Activated CD4-positive, alpha-beta T cell treated with anti-CD3 and anti-CD28 coated beads for 36 hours (primary cell): Measurements from ENCODE around the gene IMPG2. TPM values are rescaled to one million over a fixed set of nuclear protein-coding genes. Genes with fewer than 3 reads are reported as not detected.

ENCODE experiments used
- ATAC-seq: fragments of 200-7000 bp; cut with Tn5 transposase; one replicate; pipeline ENCODE4 v1.10.0; 2021; ENCODE audit warnings: mild to moderate bottlenecking, moderate library complexity
- CTCF ChIA-PET: fragments of 350-600 bp; sonication (Branson Sonifier 250); formaldehyde crosslinking; loops from one replicate; lab custom pipeline; 2021; ENCODE audit warnings: antibody characterized with exemption; lab: Charles Lee
- POLR2A ChIA-PET: fragments of 350-600 bp; sonication (Branson Sonifier 250); formaldehyde crosslinking; loops from one replicate; lab custom pipeline; 2021; ENCODE audit warnings: antibody characterized with exemption, inconsistent platforms; lab: Charles Lee
- DNase-seq: peaks from one replicate; pipeline ENCODE4 v3.0.0-alpha.2; 2020
- H3K27ac Mint-ChIP-seq: one replicate; pipeline ENCODE4 v1.8.0; 2021; ENCODE audit warnings: mixed read lengths
- H3K27me3 Mint-ChIP-seq: one replicate; pipeline ENCODE4 v1.8.0; 2021; ENCODE audit warnings: mixed read lengths
- H3K36me3 Mint-ChIP-seq: one replicate; pipeline ENCODE4 v1.8.0; 2021; ENCODE audit warnings: low read depth, mixed read lengths
- H3K4me1 Mint-ChIP-seq: one replicate; pipeline ENCODE4 v1.8.0; 2021; ENCODE audit warnings: mixed read lengths
- H3K4me3 Mint-ChIP-seq: one replicate; pipeline ENCODE4 v1.8.0; 2021; ENCODE audit warnings: mild to moderate bottlenecking, moderate library complexity, mixed read lengths
- H3K9me3 Mint-ChIP-seq: one replicate; pipeline ENCODE4 v1.8.0; 2021; ENCODE audit warnings: low read depth, mixed read lengths
- intact Hi-C, 2 experiments: fragments of 100-400 bp; cut with DNase I in 1 of 2; cut with micrococcal nuclease in 1 of 2; formaldehyde crosslinking; loops; one replicate each; pipeline versions ENCODE4 v1.14.2 to v1.15.1; 2022 to 2024; cut with DNase I, micrococcal nuclease
- total RNA-seq, 2 experiments: library from RNA; stranded (reverse); gene quantifications; one replicate each; pipeline ENCODE4 v1.2.3, GENCODE V29; 2021

Gene IMPG2
- total RNA-seq, 2 experiments from 2014 or later, result 0.12 to 0.14 TPM

GRCh38 chr3:101235048-101235447, 85.3 kb downstream of the IMPG2 start:
- no peak for ATAC-seq
- H3K36me3 Mint-ChIP-seq, result no peaks in the 10 kb centered on the region
- POLR2A ChIA-PET, result no interaction called here
- H3K27me3 Mint-ChIP-seq, result no peaks in the 10 kb centered on the region
- H3K4me3 Mint-ChIP-seq, result no peak overlapping the region
- DNase-seq, result no peak
- intact Hi-C loops, result no loop called here
- no peaks in the 10 kb centered on the region for H3K4me1 Mint-ChIP-seq
- CTCF ChIA-PET, result interaction anchor here (0.6 kb wide), 1 partner anchor 110 kb away, joined by 3 read pairs; no protein-coding TSS in a partner anchor
- no peaks in the 10 kb centered on the region for H3K9me3 Mint-ChIP-seq
- H3K27ac Mint-ChIP-seq, result no peak overlapping the region

DNA sequence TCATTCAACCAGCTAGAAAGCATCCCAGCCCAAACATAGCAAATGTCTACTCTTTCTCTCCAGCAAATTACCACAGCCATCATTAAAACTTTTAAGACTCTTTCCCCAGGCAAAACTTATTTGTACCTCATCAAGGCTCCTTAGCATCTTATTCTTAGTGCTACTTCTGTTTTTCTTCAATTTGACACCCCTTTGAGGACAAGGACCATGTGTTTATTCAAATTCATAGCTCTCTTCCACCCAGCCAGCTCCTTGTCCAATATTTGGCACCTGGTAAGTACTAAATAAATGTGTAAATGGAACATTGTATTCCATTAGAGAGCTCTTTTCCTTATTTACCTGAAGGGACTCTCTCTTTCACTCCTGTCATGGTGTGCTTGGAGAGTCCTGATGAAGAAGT, 89.8 kb downstream of the IMPG2 start:
- ATAC-seq, result no peak
- DNase-seq, result no peak
- no peak overlapping the region for H3K27ac Mint-ChIP-seq
- H3K4me3 Mint-ChIP-seq, result no peak overlapping the region
- H3K27me3 Mint-ChIP-seq, result no peaks in the 10 kb centered on the region
- H3K36me3 Mint-ChIP-seq, result no peaks in the 10 kb centered on the region
- ChIA-PET POLR2A (no interaction called here), CTCF (interaction anchor here (1.5 kb wide), 1 partner anchor 30 kb away, joined by 3 read pairs; no protein-coding TSS in a partner anchor)
- intact Hi-C loops, result no loop called here
- no peaks in the 10 kb centered on the region for H3K4me1 Mint-ChIP-seq
- H3K9me3 Mint-ChIP-seq, result no peaks in the 10 kb centered on the region

DNA sequence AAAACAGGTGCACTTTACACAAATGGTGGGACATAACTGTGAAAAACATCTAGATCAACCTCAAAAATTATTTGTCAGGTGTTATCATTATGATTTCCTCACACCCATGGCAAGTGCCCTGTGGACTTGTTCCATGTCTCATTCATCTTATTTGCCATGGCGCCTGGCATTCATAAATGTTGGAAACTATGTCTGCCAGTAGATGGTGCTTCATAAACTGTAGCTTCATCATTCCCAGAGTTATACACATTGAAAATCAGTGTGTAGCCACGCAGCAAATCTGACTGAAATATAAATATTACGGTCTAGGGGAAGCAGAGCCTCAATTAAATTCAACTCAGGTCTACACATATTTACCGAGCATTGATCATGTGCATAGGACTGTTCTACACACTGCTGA, 90.7 kb downstream of the IMPG2 start:
- intact Hi-C loops, result loop anchor here in 1 of 2 experiments (10.0 kb wide), 1 partner anchor 405 kb away; no protein-coding TSS in a partner anchor
- H3K4me1 Mint-ChIP-seq, result no peaks in the 10 kb centered on the region

GRCh38 chr3:101228441-101228840, 91.9 kb downstream of the IMPG2 start:
- no peaks in the 10 kb centered on the region for H3K27me3 Mint-ChIP-seq
- POLR2A ChIA-PET, result no interaction called here
- DNase-seq (no peak), ATAC-seq (no peak)
- H3K27ac Mint-ChIP-seq, result no peak overlapping the region
- H3K36me3 Mint-ChIP-seq, result no peaks in the 10 kb centered on the region
- intact Hi-C loops, result loop anchor here in 1 of 2 experiments (10.0 kb wide), 1 partner anchor 406 kb away; no protein-coding TSS in a partner anchor
- H3K4me3 Mint-ChIP-seq, result no peak overlapping the region
- CTCF ChIA-PET, result no interaction called here
- no peaks in the 10 kb centered on the region for H3K4me1 Mint-ChIP-seq
- no peaks in the 10 kb centered on the region for H3K9me3 Mint-ChIP-seq

More for the DNA sequence above, 90.7 kb downstream of the IMPG2 start:
- Mint-ChIP-seq H3K4me3 (no peak overlapping the region), H3K27ac (no peak overlapping the region), H3K9me3 (no peaks in the 10 kb centered on the region), H3K36me3 (no peaks in the 10 kb centered on the region), H3K27me3 (no peaks in the 10 kb centered on the region)
- DNase-seq (no peak), ATAC-seq (no peak)
- CTCF ChIA-PET, result no interaction called here
- POLR2A ChIA-PET, result no interaction called here

GRCh38 chr3:101224739-101225138, 95.6 kb downstream of the IMPG2 start:
- H3K36me3 Mint-ChIP-seq, result no peaks in the 10 kb centered on the region
- ATAC-seq, result no peak

DNA sequence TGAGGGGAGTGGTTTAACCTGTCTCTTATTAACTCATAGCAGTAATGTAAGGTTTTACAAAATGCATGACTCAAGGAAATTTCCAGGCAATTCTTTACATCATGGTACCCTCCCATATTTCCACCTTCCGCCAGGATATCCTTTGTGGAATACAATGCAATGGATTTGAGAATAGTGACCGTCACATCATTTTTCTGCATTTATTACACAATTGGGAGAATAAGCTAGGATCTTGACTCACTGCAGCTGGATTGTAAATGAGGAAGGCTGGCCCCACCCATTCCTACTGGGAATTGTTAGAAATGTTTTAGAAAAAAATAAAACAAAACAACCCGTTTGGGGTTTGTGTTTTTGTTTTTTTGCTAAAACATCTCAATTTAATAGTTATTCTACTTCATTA, 97.4 kb downstream of the IMPG2 start:
- CTCF ChIA-PET, result no interaction called here
- intact Hi-C loops, result loop anchor here (5.0 to 10.0 kb wide), 2 partner anchors 159 to 412 kb away; no protein-coding TSS in a partner anchor

More at GRCh38 chr3:101224739-101225138, 95.6 kb downstream of the IMPG2 start:
- Mint-ChIP-seq H3K27ac (no peak overlapping the region), H3K9me3 (no peaks in the 10 kb centered on the region), H3K27me3 (no peaks in the 10 kb centered on the region), H3K4me3 (no peak overlapping the region), H3K4me1 (peaks cover 11% of the 10 kb centered on the region)
- DNase-seq, result no peak
- CTCF ChIA-PET, result no interaction called here
- POLR2A ChIA-PET, result no interaction called here
- intact Hi-C loops, result loop anchor here (5.0 to 10.0 kb wide), 2 partner anchors 158 to 410 kb away; no protein-coding TSS in a partner anchor

GRCh38 chr3:101219842-101220560, 100.4 kb downstream of the IMPG2 start:
- ATAC-seq, result peak; percentile 71
- Mint-ChIP-seq H3K27ac (peak overlapping the region; percentile 24), H3K9me3 (peaks cover 4% of the 10 kb centered on the region)

More for the DNA sequence above, 97.4 kb downstream of the IMPG2 start:
- Mint-ChIP-seq H3K27ac (no peak overlapping the region), H3K27me3 (no peaks in the 10 kb centered on the region), H3K4me1 (peaks cover 16% of the 10 kb centered on the region), H3K4me3 (no peak overlapping the region), H3K9me3 (peaks cover 4% of the 10 kb centered on the region), H3K36me3 (peaks cover 3% of the 10 kb centered on the region)
- POLR2A ChIA-PET, result no interaction called here
- DNase-seq (no peak), ATAC-seq (no peak)

GRCh38 chr3:101217472-101218245, 102.7 kb downstream of the IMPG2 start:
- CTCF ChIA-PET, result interaction anchor here (0.7 kb wide), 1 partner anchor 9 kb away, joined by 3 read pairs; no protein-coding TSS in a partner anchor
- H3K27ac Mint-ChIP-seq, result peak overlapping the region; percentile 3
- peaks cover 6% of the 10 kb centered on the region for H3K36me3 Mint-ChIP-seq
- no peaks in the 10 kb centered on the region for H3K27me3 Mint-ChIP-seq
- intact Hi-C loops, result no loop called here
- peaks cover 12% of the 10 kb centered on the region for H3K9me3 Mint-ChIP-seq
- POLR2A ChIA-PET, result no interaction called here
- ATAC-seq (peak; percentile 26), DNase-seq (no peak)
- H3K4me3 Mint-ChIP-seq, result no peak overlapping the region
- peaks cover 24% of the 10 kb centered on the region for H3K4me1 Mint-ChIP-seq

More at GRCh38 chr3:101219842-101220560, 100.4 kb downstream of the IMPG2 start:
- Mint-ChIP-seq H3K4me1 (peaks cover 24% of the 10 kb centered on the region), H3K27me3 (no peaks in the 10 kb centered on the region), H3K4me3 (no peak overlapping the region), H3K36me3 (peaks cover 3% of the 10 kb centered on the region)
- CTCF ChIA-PET, result no interaction called here
- no peak for DNase-seq
- POLR2A ChIA-PET, result interaction anchor here (0.5 kb wide), 1 partner anchor 276 kb away, joined by 3 read pairs; no protein-coding TSS in a partner anchor
- intact Hi-C loops, result loop anchor here (1.0 to 10.0 kb wide), 4 partner anchors 48 to 415 kb away; no protein-coding TSS in a partner anchor

- ChIA-PET CTCF (no interaction called here), POLR2A (no interaction called here)
- DNase-seq, result peak; percentile 15
- Mint-ChIP-seq H3K4me1 (peaks cover 24% of the 10 kb centered on the region), H3K36me3 (peaks cover 6% of the 10 kb centered on the region), H3K27me3 (no peaks in the 10 kb centered on the region), H3K27ac (peak overlapping the region; percentile 3), H3K9me3 (peaks cover 12% of the 10 kb centered on the region), H3K4me3 (no peak overlapping the region)
- peak; percentile 56 for ATAC-seq
- intact Hi-C loops, result no loop called here
Measured at GRCh38 chr3:101216710-101217465, 103.5 kb downstream of the IMPG2 start.

DNA sequence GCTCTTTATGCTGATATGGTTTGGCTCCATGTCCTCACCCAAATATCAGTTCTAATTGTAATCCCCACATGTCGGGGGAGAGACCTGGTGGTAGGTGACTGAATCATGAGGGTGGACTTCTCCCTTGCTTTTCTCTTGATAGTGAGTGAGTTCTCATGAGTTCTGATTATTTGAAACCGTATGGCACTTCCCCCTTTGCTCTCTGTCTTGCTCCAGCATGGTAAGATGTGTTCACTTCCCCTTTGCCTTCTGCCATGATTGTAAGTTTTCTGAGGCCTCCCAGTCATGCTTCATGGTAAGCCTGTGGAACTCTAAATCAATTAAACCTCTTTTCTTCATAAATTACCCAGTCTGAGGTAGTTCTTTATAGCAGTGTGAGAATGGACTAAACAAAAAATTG, 107.6 kb downstream of the IMPG2 start:
- ATAC-seq (no peak), DNase-seq (no peak)
- ChIA-PET CTCF (no interaction called here), POLR2A (no interaction called here)
- H3K27ac Mint-ChIP-seq, result no peak overlapping the region
- peaks cover 7% of the 10 kb centered on the region for H3K9me3 Mint-ChIP-seq
- intact Hi-C loops, result no loop called here
- H3K4me1 Mint-ChIP-seq, result peaks cover 6% of the 10 kb centered on the region
- H3K4me3 Mint-ChIP-seq, result no peak overlapping the region
- H3K36me3 Mint-ChIP-seq, result peaks cover 2% of the 10 kb centered on the region
- peaks cover 6% of the 10 kb centered on the region for H3K27me3 Mint-ChIP-seq

DNA sequence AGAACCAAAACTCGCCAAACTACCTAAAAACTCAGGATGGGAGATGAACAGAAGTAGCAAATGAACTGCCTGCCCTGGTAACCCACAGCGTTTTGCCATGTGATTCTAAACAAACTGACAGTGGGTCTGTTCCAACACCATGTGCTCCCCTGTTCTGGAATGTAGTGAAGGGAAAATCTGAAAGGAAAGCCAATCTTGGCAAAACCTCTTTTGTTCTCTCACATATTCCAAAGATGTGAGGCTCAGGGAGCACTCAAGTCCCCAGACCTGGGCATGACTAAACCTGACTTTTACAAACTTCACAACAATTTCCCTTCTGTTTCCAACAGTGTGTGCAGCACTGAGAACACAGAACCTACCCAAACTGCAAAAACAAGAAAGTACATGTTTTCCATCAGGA, 116.1 kb downstream of the IMPG2 start:
- H3K4me3 Mint-ChIP-seq, result no peak overlapping the region
- DNase-seq (no peak), ATAC-seq (no peak)
- no peaks in the 10 kb centered on the region for H3K36me3 Mint-ChIP-seq
- ChIA-PET CTCF (no interaction called here), POLR2A (no interaction called here)
- peaks cover 29% of the 10 kb centered on the region for H3K27me3 Mint-ChIP-seq
- no peaks in the 10 kb centered on the region for H3K4me1 Mint-ChIP-seq
- no peaks in the 10 kb centered on the region for H3K9me3 Mint-ChIP-seq
- intact Hi-C loops, result no loop called here
- no peak overlapping the region for H3K27ac Mint-ChIP-seq
